Fibroblast of skin of scalp (primary cell): ENCODE results near the gene CZIB. TPM values are rescaled to one million over a fixed set of nuclear protein-coding genes. Genes with fewer than 3 reads are reported as not detected.
A peak's percentile ranks its signal among the peaks of the same experiment; 100 is the strongest.

Experiments used
- DNase-seq: peaks from one replicate; pipeline ENCODE4 v3.0.0-alpha.2; 2013
- polyA plus RNA-seq, 2 experiments: library from polyadenylated mRNA; unstranded; fragments of 120-200 nt; gene quantifications; one replicate each; pipeline ENCODE4 v1.2.1, GENCODE V29; 2013; ENCODE audit not compliant: insufficient read length in 2 of 2

CZIB gene
- polyA plus RNA-seq (2013, experiment 1 of 2; ENCODE audit: insufficient read length), result 60.8 TPM
- polyA plus RNA-seq (2013, experiment 2 of 2; ENCODE audit: insufficient read length), result 60.6 TPM

GRCh38 chr1:53220171-53220961, at the start of gene CZIB:
Gene CZIB, minus strand, starts transcription at chr1:53220634. Its CDS starts 59 bp downstream, at chr1:53220575.
- peak; percentile 91 for DNase-seq

GRCh38 chr1:53270107-53270506, 49.7 kb upstream of the CZIB start:
- no peak for DNase-seq

DNA sequence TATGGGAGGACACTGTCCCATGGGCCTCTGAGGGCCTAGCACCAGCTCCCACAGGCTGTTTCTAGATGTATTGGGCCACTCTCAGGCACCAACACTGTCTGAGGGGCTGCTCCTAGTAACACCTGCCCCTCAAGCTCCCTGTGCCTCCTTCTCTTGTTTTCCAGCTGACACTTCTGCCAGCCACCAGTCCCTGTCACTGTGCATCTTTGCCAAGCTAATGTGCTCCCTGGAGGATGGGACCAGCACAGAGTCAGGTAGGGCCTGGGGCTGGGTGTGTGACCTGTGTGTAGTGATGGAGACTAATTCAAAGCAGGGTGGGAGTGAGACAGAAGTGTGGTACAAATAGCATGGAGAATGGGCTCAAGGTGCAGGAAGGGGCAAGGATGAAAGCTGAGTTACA, 47.3 kb upstream of the CZIB start:
- DNase-seq, result no peak

DNA sequence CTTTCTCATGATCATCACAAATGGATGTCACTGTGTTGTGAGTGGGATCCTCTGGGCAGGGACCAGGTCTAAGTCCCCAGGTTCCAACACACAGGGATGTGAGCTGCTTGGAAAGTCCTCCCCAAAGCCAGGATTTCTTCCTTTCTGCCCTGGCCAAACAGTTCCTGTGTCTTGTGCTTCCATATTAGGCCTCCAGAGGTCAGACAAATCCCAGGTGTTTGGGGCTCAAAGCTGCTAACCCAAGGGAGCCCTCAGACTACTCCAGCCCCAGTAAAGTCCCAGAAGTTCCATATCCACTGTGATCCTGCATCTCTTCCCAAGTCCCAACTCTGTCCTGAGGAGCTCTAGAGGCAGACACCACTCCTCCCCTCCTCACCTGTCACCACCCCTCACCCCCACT, 45.6 kb upstream of the CZIB start:
- DNase-seq, result no peak

DNA sequence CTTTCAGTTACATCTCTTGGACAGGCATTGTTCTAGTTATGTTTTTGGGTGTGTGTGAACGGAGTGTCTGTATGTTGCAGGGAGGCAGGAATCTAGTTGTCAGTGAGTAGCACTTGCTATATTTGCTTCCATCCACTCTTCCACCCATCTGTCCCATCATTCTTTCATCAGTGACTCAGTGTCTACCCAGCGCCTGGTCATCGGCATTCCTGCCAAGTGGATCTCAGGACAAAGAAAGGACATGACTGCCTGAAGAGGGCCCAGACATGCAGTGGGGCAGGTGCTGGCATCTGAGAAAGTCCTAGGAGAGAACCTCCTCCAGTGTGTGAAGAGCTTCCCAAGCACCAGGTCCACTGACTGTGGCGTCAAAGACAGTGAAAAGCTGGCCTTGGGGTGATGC, 45.1 kb upstream of the CZIB start:
- DNase-seq, result no peak

DNA sequence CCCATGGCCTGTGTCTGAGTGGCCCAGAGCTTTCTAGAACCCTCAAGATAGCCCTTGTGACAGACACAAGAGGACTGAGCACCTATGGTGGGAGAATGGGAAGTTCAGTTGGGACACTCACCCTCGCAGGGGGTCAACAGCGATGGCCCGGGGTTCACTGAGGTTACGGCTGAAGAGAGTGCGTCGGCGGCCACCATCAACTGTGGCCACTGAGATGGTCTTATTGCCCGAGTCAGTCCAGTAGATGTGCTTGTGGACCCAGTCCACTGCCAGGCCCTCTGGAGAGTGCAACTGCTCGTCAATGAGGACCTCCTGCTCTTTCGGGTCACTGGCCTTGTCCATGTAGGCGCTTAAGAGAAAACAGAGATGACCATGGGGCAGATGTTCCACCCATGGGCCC, 43.6 kb upstream of the CZIB start:
- DNase-seq, result no peak

- no peak for DNase-seq
Observed at GRCh38 chr1:53262000-53262399, 41.6 kb upstream of the CZIB start.

DNA sequence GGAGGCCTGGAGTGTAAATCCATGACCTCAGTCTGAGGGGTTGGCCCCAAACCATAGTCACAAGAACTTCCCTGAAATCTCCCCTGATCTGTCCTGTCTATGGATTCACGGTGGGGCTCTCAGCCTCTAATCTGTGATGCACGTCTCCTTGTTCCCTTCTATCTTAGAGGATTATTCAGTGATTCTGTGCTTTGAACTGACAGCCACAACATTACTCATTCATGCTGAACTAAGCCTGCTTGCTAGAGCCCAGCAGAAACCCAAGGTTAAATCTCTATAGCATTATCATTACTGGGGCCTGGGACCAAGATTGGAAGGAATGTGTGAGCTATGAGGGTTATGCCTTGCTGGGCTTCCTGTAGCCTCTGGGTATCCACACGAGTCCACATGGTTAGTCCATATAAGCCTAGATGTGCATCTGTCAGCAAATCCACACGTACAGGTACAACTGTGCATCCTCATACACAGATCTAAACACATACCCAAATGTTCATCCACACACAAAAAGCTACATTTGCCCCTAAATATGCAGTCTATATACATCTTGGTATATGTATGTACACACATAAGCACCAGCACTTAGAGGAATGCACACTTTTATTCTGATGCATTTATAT, 40.3 kb upstream of the CZIB start:
- no peak for DNase-seq

DNA sequence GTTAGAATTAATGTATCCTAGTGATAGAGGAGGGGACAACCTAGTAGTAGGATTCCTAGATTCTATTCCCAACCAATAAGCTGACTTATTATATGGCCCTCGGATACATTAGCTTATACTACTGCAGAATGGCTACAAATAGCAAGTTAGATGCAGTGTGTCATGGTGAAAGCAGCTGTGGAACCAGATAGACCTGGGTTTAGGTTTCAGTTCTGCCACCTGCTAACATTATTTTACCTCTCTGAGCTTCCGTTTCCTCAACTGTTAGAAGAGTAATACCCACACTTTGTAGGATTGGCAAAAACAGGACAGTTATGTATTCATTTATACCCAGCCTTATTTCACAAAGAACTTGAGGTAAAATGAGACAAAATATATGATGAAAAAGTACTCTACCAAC, 39.5 kb upstream of the CZIB start:
- no peak for DNase-seq

DNA sequence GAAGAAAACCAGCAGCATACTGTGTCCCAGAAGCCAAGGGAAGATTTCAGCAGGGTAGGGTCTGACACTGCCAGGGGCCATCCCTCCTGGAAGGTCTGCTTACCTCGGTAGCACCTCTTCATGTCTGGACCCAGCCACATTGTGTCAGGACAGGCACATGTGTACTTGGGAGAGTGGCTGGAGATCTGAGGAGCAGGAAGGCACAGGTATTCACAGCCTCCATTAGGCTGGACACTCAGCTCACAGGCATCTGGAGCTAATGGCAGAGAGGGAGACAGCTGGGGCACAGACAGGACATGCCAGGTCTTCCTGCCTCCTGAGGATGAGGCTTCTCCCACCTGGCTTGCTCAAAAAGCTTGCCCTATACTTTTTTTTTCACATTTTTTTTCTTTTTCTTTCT, 37.8 kb upstream of the CZIB start:
- no peak for DNase-seq

DNA sequence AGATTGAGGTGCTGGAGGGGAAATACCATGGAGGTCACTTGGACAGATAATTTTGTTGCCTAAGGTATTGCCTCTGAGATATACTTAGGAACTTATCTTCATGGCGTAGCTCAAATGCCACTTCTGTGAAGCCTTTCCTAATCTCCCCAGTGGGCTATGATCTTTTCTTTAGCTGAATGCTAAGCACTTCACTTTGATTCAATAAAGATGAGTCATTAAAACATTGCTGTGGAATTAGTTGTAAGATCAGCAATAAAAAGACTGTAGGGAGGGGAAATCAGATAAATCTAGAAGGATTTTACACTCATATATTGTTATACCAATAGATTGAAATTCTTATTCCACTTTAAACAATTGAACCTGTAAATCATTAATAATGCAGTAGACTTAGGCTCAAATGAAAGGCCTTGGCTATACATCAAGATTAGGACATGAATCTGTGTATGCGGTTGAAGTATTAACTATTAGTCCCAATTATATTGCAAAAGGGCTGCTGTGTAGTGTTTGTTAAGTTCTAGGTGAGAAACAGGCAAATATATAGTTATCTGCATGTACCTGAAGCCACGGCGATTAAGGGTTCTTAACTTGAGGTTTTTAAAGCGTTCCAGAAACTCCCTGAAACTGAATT, 37.1 kb upstream of the CZIB start:
- no peak for DNase-seq

- no peak for DNase-seq
Observed at GRCh38 chr1:53256511-53257453, 36.3 kb upstream of the CZIB start.

DNA sequence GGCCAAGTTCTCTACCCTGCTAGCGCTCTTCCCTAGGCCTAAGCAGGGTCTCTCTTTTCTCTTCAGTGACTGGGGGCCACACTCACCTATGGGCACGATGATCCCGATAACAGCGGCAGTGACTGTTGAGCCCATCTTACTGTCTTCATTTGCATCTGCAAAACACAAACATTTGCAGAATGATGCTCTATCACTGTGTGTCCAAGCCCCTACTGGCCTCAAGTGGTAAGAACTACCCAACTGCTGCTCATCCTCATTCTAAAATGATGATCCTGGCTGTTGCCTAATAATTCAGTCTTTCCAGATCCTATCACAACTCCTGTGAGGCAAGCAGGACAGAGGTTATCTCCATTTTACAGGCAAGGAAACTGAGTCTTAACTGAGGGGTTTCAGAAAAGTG, 34.6 kb upstream of the CZIB start:
- no peak for DNase-seq

DNA sequence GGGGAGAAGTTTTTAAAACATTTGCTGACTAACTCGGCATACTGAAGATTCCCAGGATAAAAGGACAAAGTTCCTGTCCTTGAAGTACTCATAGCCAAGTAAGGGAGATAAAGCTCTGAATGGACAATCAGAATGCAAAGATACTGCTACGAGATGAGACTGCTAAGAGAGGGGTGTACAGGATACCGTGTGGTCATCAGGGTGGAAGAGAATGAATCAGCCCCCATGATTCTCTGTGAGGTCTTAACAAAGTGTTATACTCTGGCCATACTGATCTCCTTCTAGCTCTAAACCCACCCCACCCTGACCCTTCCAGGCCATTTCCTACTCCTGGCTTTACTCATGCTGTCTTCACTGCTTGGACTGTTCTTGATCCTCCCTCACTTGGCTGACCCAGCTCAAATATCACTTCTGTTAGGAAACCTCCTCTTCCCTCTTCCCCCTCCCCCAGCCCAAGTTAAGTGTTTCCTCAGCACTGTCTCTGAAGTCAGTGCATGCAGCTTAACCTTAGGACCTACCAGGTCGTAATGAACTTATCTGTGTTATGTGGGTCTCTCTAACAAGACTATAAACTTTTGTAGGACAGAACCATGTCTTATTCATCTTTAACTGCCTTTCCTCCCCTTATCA, 33.7 kb upstream of the CZIB start:
- DNase-seq, result no peak

DNA sequence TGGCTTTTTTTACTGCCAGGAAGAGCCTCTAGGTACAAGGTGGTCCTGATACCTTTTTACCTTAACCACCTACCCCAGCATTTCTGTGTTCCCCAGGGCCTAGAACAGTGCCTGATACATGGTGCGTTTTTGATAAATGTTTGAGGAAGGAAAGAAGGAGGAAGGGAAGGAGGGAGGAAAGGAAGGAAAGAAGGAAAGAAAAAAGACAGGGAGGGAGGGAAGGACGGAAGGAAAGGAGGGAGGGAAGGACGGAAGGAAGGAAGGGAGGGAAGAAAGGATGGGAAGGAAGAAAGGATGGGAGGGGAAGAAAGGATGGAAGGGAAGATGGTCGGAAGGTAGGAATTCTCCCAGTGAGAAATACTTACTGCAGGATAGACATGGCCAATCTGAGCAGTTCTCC, 29.9 kb upstream of the CZIB start:
- no peak for DNase-seq

- peak; percentile 38 for DNase-seq
Observed at GRCh38 chr1:53249706-53250105, 29.3 kb upstream of the CZIB start.

- DNase-seq, result peak; percentile 96
Observed at GRCh38 chr1:53246261-53247134, 26.1 kb upstream of the CZIB start.

DNA sequence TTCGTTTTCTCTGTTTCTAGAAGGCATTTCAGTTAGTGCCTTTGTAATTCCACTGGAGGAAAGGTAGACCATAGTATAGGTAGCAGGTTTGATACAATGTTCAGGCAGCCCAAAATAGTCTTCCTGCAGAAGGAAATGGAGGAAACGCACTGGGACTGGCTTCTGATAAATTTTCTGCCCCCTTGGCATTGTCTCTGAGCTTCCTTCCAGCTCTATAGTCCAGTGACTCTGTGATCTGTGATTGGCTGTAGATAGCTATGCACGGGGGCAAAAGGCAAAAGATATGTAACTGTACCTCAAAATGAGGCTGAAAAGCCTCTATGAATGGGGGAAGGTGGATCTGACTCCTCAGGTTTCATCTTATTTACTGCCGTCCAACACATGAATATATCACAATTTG, 23.7 kb upstream of the CZIB start:
- no peak for DNase-seq

GRCh38 chr1:53242381-53242780, 21.9 kb upstream of the CZIB start:
- no peak for DNase-seq

DNA sequence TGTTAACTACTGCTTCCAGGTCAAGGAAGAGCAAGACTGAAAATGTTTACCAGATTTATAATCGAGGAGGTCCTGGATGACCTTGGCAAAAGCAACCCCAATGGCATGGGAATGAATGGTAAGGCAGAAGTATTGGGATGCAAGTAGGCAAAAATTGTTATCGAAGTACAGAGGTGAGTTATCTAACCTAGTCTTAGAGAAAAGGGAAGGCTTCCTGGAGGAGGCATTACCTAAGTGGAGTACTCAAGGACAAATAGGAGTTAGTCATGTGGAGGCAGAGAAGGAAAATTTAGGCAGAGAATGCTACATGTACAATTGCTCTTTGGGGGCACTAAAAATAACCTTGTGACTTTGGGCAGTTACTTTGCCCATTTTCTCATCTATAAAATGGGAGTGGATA, 21.4 kb upstream of the CZIB start:
- DNase-seq, result no peak
